Heart left ventricle (tissue), 16 donors: ENCODE data around the gene SPTBN2. TPM values are rescaled to one million over a fixed set of nuclear protein-coding genes. Genes with fewer than 3 reads are reported as not detected.

Source experiments
- ATAC-seq, 4 donors: fragments of 200-7000 bp; cut with Tn5 transposase; one replicate each; pipeline ENCODE4 v1.9.1; 2020 to 2022; ENCODE audit warnings: moderate library complexity in 4 of 4, mild to moderate bottlenecking in 3 of 4, moderate number of reproducible peaks in 1 of 4
- DNase-seq, 5 donors: peaks; one replicate each; pipeline ENCODE4 v3.0.0-alpha.2; 2020
- H3K27ac ChIP-seq, 12 donors: fragments of 200-600 bp; sonication (generic) in 4 of 12; one replicate each; pipeline versions ENCODE4 v1.5.0 to v1.8.0; 2016 to 2022; ENCODE audit warnings: mild to moderate bottlenecking in 2 of 12
- H3K27me3 ChIP-seq, 9 donors: fragments of 200-600 bp; sonication (generic) in 2 of 9; one replicate each; pipeline versions ENCODE4 v1.5.1 to v1.8.0; 2016 to 2022; ENCODE audit warnings: mild to moderate bottlenecking in 3 of 9
- H3K36me3 ChIP-seq, 9 donors: fragments of 200-600 bp; sonication (generic) in 2 of 9; one replicate each; pipeline versions ENCODE4 v1.5.0 to v1.8.0; 2018 to 2022; ENCODE audit warnings: mild to moderate bottlenecking in 2 of 9
- H3K4me1 ChIP-seq, 12 donors: fragments of 200-600 bp; sonication (generic) in 4 of 12; one replicate each; pipeline versions ENCODE4 v1.5.0 to v1.8.0; 2016 to 2022; ENCODE audit warnings: mild to moderate bottlenecking in 3 of 12
- H3K4me3 ChIP-seq, 12 donors: fragments of 200-600 bp; sonication (generic) in 4 of 12; one replicate each; pipeline versions ENCODE4 v1.5.0 to v1.8.0; 2017 to 2022; ENCODE audit warnings: mild to moderate bottlenecking in 9 of 12, moderate library complexity in 4 of 12
- H3K9me3 ChIP-seq, 12 donors: fragments of 200-600 bp; sonication (generic) in 4 of 12; one replicate each; pipeline versions ENCODE4 v1.5.0 to v1.8.0; 2016 to 2022; ENCODE audit warnings: mild to moderate bottlenecking in 1 of 12
- CTCF ChIP-seq, 12 donors: fragments of 200-600 bp; sonication (generic) in 4 of 12; IDR thresholded peaks; one replicate each; pipeline versions ENCODE4 v1.5.0 to v1.8.0; 2018 to 2022; ENCODE audit warnings: antibody characterized with exemption in 12 of 12, mild to moderate bottlenecking in 5 of 12
- POLR2A ChIP-seq, 2 donors: fragments of 450-650 bp; IDR thresholded peaks; one replicate each; pipeline ENCODE4 v1.6.1; 2017; ENCODE audit warnings: antibody characterized with exemption in 2 of 2, mild to moderate bottlenecking in 2 of 2, moderate library complexity in 2 of 2
- WGBS, 4 donors: extraction: QIAGEN DNeasy Blood & Tissue Kit in 2 of 4; methylation state at CpG; one replicate each; pipeline versions ENCODE4 v1.1.5 to v1.1.7; 2013 to 2018; 5-methylcytosine and 5-hydroxymethylcytosine counted together
- intact Hi-C, 10 donors: fragments of 100-400 bp; cut with DNase I; formaldehyde crosslinking; loops; one replicate each; pipeline versions ENCODE4 v1.11.1 to v1.14.2; 2022
- polyA plus RNA-seq, 2 donors: library from polyadenylated mRNA; stranded (reverse); fragments of 200-250 nt; gene quantifications; one replicate each; pipeline ENCODE4 v1.2.3, GENCODE V29; 2013
- total RNA-seq, 9 donors: library from RNA; depleted of rRNA in 2 of 9; stranded (reverse); fragments of >200 nt in 2 of 9; fragmentation: NEBNext Ultra II Directional in 3 of 9; extraction: Animal tissue kit (Norgen Biotek cat#: 25700) in 3 of 9; gene quantifications; one replicate each; pipeline versions ENCODE4 v1.1.0 to v1.2.4, GENCODE V29; 2016 to 2023
- donor health status: ischemic (EF 13 %, LVEDD 7.1; RV severe dilation, severe dysfunction).
- donor health status: healthy with polysubstance abuse.
- donor health status: DM: no; HTN: yes; CAD: no.
- donor health status: DM: no; HTN: no; CAD: no.
- donor health status: ischemic (EF 25% LVEDD 6.9; RV normal size, moderate dysfunction).
- donor health status: ischemic (EF 25% LVEDD 5.7; RV mildly dilated, moderate dysfunction).
- donor health status: healthy.
- donor health status: DM: yes; HTN: yes; CAD: no.
- donor health status: ischemic (EF 35%, LVEDD 5.7; RV mildly dilated, moderate dysfunction).
- donor health status: nonischemic (EF 11% LVEDD 7.7; RV severe dilation, severe dysfunction).
- donor health status: DM: yes; HTN: yes; CAD: no.
- donor health status: PGD.
- donor health status: ischemic (EF 29% LVEDD 5.4; RV normal size, mild dysfunction).
- donor health status: nonischemic (EF 23%, LVEDD 6.1; RV moderate dilation, normal function).

The SPTBN2 gene
- total and polyA plus RNA-seq, 11 donors = 0.30 to 3.1 (median 0.88) TPM

GRCh38 chr11:66766681-66767080 lies 37.7 kb upstream of the SPTBN2 start:
- no peak overlapping the region for H3K4me3 ChIP-seq
- no peak for DNase-seq
- H3K27ac ChIP-seq = peak overlapping the region in 1 of 12 donors; percentile 9
- ATAC-seq = no peak
- WGBS, 4 donors = 89 to 93% (median 92%) methylated on average over 2 of the region's 2 CpGs
- intact Hi-C loops = no loop called here
- H3K9me3 ChIP-seq = no peaks in the 10 kb centered on the region
- no peaks in the 10 kb centered on the region for H3K27me3 ChIP-seq
- H3K4me1 ChIP-seq = peaks cover 0 to 8% (median 0%) of the 10 kb centered on the region in 12 donors
- H3K36me3 ChIP-seq = peaks cover 0 to 10% (median 0%) of the 10 kb centered on the region in 9 donors
- no peak for TF ChIP-seq CTCF (IDR thresholded peaks at IDR 0.05)
- TF ChIP-seq POLR2A (IDR thresholded peaks at IDR 0.05) = no peak

GRCh38 chr11:66762088-66762487 lies 33.1 kb upstream of the SPTBN2 start:
- no peak for TF ChIP-seq POLR2A (IDR thresholded peaks at IDR 0.05)
- TF ChIP-seq CTCF (IDR thresholded peaks at IDR 0.05) = no peak
- Histone ChIP-seq H3K4me1 (no peaks in the 10 kb centered on the region), H3K4me3 (no peak overlapping the region), H3K36me3 (peaks cover 0 to 21% (median 0%) of the 10 kb centered on the region in 9 donors), H3K9me3 (no peaks in the 10 kb centered on the region), H3K27ac (no peak overlapping the region), H3K27me3 (no peaks in the 10 kb centered on the region)
- WGBS, 4 donors = 92 to 94% (median 94%) methylated on average over 25 to 27 of the region's 27 CpGs
- ATAC-seq (no peak), DNase-seq (no peak)
- intact Hi-C loops = no loop called here

GRCh38 chr11:66752148-66752547 lies 23.1 kb upstream of the SPTBN2 start:
- intact Hi-C loops = no loop called here
- H3K27me3 ChIP-seq = no peaks in the 10 kb centered on the region
- H3K4me3 ChIP-seq = no peak overlapping the region
- no peak for ATAC-seq
- no peaks in the 10 kb centered on the region for H3K36me3 ChIP-seq
- no peaks in the 10 kb centered on the region for H3K9me3 ChIP-seq
- H3K27ac ChIP-seq = no peak overlapping the region
- no peak for TF ChIP-seq CTCF (IDR thresholded peaks at IDR 0.05)
- no peak for TF ChIP-seq POLR2A (IDR thresholded peaks at IDR 0.05)
- no peak for DNase-seq
- WGBS, 4 donors = 93 to 97% (median 95%) methylated on average over 4 of the region's 4 CpGs
- H3K4me1 ChIP-seq = peaks cover 0 to 5% (median 0%) of the 10 kb centered on the region in 12 donors

- intact Hi-C loops = no loop called here
- Histone ChIP-seq H3K27ac (no peak overlapping the region), H3K9me3 (no peaks in the 10 kb centered on the region), H3K4me3 (no peak overlapping the region), H3K27me3 (no peaks in the 10 kb centered on the region), H3K4me1 (peaks cover 0 to 11% (median 3%) of the 10 kb centered on the region in 12 donors), H3K36me3 (no peaks in the 10 kb centered on the region)
- TF ChIP-seq POLR2A (IDR thresholded peaks at IDR 0.05) (no peak), CTCF (IDR thresholded peaks at IDR 0.05) (no peak)
- WGBS, 4 donors = 61 to 71% (median 66%) methylated on average over 2 of the region's 2 CpGs
- peak in 1 of 5 donors; percentile 49 for DNase-seq
- no peak for ATAC-seq
Measured at GRCh38 chr11:66749091-66749490, 20.1 kb upstream of the SPTBN2 start.
